ENCODE data around the gene DNAH9. TPM values are rescaled to one million over a fixed set of nuclear protein-coding genes. Genes with fewer than 3 reads are reported as not detected.

The DNAH9 gene
- total RNA-seq, 1 experiment from 2014 or later = 0.03 TPM

GRCh38 chr17:11848330-11848729, 250.1 kb downstream of the DNAH9 start:
- no peak for DNase-seq (ENCODE audit: low spot score)

DNA sequence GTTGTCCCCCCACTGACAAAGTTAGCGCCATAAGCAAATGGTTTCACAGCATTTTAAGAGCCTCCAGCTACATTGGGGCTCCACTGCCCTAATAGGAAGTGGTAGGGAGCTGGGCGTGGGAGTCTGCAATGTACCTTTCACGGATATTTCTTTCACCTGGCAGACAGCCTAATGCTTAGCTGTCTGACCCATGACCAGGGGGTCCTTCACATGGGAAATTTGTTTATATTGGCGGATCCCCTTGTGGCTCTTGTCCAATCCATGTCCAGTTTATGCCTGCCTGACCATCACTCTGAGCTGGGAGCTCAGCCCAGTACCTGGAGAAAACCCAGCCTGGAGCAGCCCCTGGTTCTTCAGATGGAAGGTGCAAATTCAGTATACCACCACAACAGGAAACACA, 254.0 kb downstream of the DNAH9 start:
- DNase-seq (ENCODE audit: low spot score) = no peak

DNA sequence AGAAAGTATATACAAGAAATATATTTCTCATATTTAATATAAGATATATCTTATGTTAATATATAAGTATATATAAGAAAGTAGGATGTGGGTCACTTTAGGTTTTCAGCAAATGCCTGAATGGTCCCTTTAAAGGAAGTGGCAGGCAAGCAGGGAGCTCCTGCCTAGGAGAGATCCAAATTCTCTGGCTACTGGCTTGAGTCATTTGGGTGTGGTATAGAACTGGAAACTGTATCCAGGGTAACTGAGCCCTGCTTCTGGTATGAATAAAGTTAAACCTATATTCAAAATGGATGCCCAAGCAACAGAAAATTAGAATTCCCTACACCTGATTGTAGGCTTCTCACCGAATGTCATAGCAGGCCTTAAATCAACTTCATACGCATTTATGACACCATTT, 254.6 kb downstream of the DNAH9 start:
- no peak for DNase-seq (ENCODE audit: low spot score)

GRCh38 chr17:11853321-11854151, 255.3 kb downstream of the DNAH9 start:
- DNase-seq (ENCODE audit: low spot score) = no peak

GRCh38 chr17:11855306-11855705, 257.0 kb downstream of the DNAH9 start:
- peak; percentile 7 for DNase-seq (ENCODE audit: low spot score)

GRCh38 chr17:11857006-11857405, 258.7 kb downstream of the DNAH9 start:
- DNase-seq (ENCODE audit: low spot score) = no peak

DNA sequence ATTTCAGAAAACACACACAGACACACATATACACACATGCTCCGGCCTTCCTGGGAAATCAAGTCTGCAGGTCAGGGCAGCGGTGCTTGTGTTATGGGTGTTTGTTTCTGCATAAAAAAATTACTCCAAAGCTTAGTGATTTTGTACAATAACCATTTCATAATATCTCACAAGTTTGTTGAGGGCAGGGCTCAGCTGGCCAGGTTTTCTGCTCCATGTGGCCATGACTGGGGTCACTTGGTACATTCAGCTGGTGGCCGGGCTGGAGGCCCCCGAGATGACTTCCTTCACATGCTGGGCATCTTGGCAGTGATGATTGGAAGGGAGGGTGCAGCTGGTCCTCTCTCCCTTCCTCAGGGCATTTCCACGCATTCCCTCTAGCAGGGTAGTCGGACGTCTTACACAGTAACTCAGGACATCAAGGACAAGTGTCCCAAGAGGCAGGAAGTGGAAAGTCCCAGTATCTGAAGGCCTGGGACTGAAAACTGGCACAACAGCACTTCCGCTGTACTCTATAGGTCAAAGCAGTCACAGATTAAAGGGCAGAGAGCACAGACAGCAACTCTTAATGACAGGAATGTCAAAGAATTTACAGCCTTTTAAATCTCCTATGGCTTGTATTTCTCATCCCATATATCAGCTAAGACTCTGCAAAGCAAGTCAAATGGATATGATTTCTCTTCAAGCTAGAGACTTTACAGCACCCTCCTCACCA, 271.6 kb downstream of the DNAH9 start:
- no peak for DNase-seq (ENCODE audit: low spot score)

DNA sequence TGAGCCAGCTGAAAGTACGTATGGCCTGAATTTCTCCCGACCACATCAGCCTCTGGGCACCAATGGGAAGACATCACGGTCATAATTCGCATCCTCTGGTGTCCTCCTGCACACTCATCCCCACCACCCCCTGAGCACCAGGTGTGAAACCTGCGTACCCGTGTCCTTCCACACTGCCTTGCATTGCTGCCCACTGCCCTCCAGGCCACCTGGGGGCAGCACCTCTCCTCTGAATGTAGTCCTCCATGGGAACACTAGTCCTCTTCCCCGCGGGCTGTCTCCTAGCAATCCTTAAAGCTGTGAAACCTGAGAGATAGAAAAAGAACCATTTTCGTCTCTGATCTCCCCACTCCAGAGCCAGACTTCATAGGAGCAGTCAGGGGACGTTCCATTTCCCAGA, 273.5 kb downstream of the DNAH9 start:
- DNase-seq (ENCODE audit: low spot score) = no peak

GRCh38 chr17:11874756-11875155, 276.5 kb downstream of the DNAH9 start:
- DNase-seq (ENCODE audit: low spot score) = no peak

- peak; percentile 60 for DNase-seq (ENCODE audit: low spot score)
These were observed 282.4 kb downstream of the DNAH9 start for GRCh38 chr17:11880714-11881113.

- no peak for DNase-seq (ENCODE audit: low spot score)
These were observed 284.4 kb downstream of the DNAH9 start for GRCh38 chr17:11882716-11883115.

GRCh38 chr17:11885051-11885450, 286.8 kb downstream of the DNAH9 start:
- no peak for DNase-seq (ENCODE audit: low spot score)

DNA sequence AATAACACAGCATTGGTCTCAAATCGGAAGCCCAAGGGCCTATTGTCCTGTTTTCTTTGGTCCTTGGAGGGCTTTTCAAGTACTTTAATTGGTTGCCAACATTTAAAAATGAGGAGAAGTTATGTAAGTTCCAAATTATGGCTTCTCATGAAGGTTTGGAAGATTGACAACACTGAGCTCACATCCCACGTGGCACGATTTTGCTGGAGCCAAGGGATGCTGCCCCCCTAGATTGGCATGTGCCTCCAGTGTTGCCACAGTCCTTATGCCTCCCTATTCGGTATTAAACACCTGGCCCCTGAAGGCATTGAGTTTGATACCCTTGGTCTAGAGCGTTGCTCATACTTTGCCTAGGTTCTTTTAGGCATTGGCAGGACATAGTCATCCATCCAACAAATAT, 291.0 kb downstream of the DNAH9 start:
- no peak for DNase-seq (ENCODE audit: low spot score)

- DNase-seq (ENCODE audit: low spot score) = no peak
These were observed 295.6 kb downstream of the DNAH9 start for GRCh38 chr17:11893862-11894261.

GRCh38 chr17:11896199-11896598, 297.9 kb downstream of the DNAH9 start:
- DNase-seq (ENCODE audit: low spot score) = no peak

DNA sequence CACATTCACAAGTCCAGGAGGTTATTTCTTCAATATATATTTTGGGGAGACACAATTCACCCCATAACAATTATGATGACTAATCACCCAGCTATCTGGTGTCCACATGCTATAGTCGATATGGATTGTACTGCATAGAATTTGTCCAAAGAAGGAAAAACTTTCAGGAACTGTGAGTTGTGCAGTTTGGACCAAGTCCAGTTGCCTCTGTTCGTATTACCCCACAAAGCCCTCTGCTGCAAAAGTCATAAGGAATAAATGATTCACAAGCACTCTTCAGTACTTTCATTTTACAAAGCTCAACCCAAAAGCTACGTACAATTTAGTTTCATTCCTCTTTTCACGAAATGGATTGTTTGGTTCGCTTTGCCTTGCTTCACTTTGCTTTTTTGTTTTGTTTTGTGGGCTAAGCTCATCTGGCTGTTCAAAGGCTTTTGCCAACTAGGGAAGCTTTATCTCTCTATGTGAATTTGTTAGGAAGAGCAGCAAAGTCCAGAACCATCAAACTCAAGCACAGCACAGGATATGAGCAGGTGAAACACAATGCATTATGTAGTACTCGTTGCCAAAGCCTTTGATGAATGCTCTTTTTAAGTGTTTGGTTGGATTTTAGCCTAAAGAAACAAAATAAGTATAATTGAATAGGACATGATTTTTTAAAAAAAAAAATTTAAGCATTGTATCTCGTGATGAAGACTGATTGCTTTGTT, 300.4 kb downstream of the DNAH9 start:
- no peak for DNase-seq (ENCODE audit: low spot score)

GRCh38 chr17:11899537-11899942, 301.3 kb downstream of the DNAH9 start:
- no peak for DNase-seq (ENCODE audit: low spot score)

DNA sequence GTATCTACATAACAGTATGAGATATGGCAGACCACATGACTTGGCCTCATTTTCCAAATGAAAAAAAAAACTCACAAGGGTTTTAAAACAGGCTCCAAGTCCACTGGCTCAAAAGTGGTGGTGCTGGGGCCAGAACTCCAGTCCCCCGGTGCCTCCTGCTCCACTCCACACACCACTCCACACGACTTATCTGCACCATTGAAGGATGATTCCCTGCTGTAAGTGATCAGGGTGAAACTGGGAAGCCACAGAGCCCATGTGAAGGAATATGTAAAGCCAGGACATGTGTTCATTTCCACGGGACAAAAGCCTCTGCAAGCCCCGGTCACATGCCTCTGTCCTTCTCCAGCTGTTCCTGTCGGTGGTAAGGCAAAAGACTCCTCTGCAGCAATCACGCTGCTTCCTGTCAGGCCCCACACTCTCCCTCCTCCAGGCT, 301.8 kb downstream of the DNAH9 start:
- no peak for DNase-seq (ENCODE audit: low spot score)

- DNase-seq (ENCODE audit: low spot score) = no peak
These were observed 302.4 kb downstream of the DNAH9 start for GRCh38 chr17:11900655-11901054.

- no peak for DNase-seq (ENCODE audit: low spot score)
These were observed 303.7 kb downstream of the DNAH9 start for GRCh38 chr17:11901931-11902330.

GRCh38 chr17:11908711-11909146, 310.5 kb downstream of the DNAH9 start:
- DNase-seq (ENCODE audit: low spot score) = no peak

DNA sequence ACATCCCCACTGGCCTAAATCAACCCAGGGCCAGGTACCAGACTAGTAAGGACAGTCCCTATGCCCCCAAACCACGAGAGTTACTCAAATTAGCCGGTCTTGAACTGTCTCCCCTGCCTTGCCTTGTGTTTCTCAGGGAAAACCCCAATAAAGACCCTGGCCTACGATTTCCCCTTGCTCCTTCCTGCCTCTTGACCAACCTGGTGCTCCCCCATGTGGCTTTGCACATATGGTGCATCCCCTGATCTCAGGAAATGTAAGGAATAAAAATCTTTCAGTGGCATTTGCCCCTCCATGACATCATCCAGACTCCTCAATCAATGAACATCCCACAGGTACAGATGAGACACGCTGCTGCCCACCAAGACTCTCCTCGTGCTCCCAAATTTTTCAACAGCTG, 311.1 kb downstream of the DNAH9 start:
- DNase-seq (ENCODE audit: low spot score) = no peak
